Gastroesophageal sphincter (tissue), 4 donors: ENCODE results near the gene ALKBH4. TPM values are rescaled to one million over a fixed set of nuclear protein-coding genes. Genes with fewer than 3 reads are reported as not detected.

Experiments
- ATAC-seq: fragments of 150-250 bp; one replicate; pipeline ENCODE4 v1.9.1; 2016; ENCODE audit warnings: mild to moderate bottlenecking, moderate library complexity
- H3K27ac ChIP-seq, 4 donors: fragments of 200-600 bp; sonication (generic) in 3 of 4; 1 replicate in 3 of 4; 2 replicates in 1 of 4; pipeline ENCODE4 v1.5.1; 2016 to 2019
- H3K27me3 ChIP-seq: fragments of 200-600 bp; sonication (generic); one replicate; pipeline ENCODE4 v1.5.1; 2019
- H3K36me3 ChIP-seq, 2 donors: fragments of 200-600 bp; sonication (generic); one replicate each; pipeline ENCODE4 v1.5.1; 2019; ENCODE audit warnings: control low read depth in 1 of 2
- H3K4me1 ChIP-seq, 3 donors: fragments of 200-600 bp; sonication (generic); 1 replicate in 2 of 3; 2 replicates in 1 of 3; pipeline ENCODE4 v1.5.1; 2016 to 2019; ENCODE audit warnings: control low read depth in 2 of 3
- H3K4me3 ChIP-seq, 2 donors: fragments of 200-600 bp; sonication (generic); one replicate each; pipeline ENCODE4 v1.5.1; 2019; ENCODE audit warnings: mild to moderate bottlenecking in 1 of 2, moderate library complexity in 1 of 2
- H3K9me3 ChIP-seq, 3 donors: fragments of 200-600 bp; sonication (generic); one replicate each; pipeline ENCODE4 v1.5.1; 2017 to 2019; ENCODE audit warnings: control low read depth in 2 of 3
- CTCF ChIP-seq, 4 experiments: fragments of 200-600 bp in 2 of 4; fragments of 450-650 bp in 2 of 4; sonication (generic) in 1 of 4; IDR thresholded peaks; one replicate each; pipeline ENCODE4 v1.5.1; 2017 to 2019; ENCODE audit warnings: antibody characterized with exemption in 4 of 4, mild to moderate bottlenecking in 2 of 4, moderate library complexity in 2 of 4
- WGBS, 2 donors: methylation state at CpG; one replicate each; pipeline ENCODE4 v1.1.5; 2018; ENCODE audit warnings: low coverage in 1 of 2; 5-methylcytosine and 5-hydroxymethylcytosine counted together
- total RNA-seq, 4 donors: library from RNA; depleted of rRNA; stranded (reverse); fragments of >200 nt; gene quantifications; one replicate each; pipeline ENCODE4 v1.1.0, GENCODE V29; 2016

ALKBH4 gene
- total RNA-seq, 4 donors from 2014 or later = 9.7 to 31.6 (median 14.8) TPM

DNA sequence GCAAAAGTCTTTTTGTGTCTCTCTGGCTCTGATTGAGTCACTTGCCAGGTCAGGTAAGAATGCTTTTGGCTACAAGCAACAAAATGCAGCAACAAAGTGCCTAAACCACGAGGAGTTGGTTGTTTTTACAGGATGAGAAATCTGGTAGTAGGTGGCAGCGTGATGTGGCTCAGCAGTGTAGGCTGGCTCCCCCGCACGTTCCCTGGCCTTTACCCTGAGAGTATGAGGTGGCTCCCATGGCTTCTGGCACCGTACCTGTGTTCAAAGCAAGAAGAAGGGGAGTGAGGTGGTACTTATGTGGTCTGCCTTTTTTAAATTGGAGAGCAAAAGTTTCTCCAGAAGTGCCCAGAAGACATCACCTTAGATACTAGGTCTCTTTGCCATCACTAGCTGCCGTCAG, 56.8 kb downstream of the ALKBH4 start:
- Histone ChIP-seq H3K4me1 (peaks cover 0 to 9% (median 0%) of the 10 kb centered on the region in 3 donors), H3K27ac (no peak overlapping the region), H3K9me3 (peaks cover 0 to 6% (median 0%) of the 10 kb centered on the region in 3 donors), H3K27me3 (no peaks in the 10 kb centered on the region), H3K36me3 (peaks cover 0 to 100% of the 10 kb centered on the region in 2 donors), H3K4me3 (no peak overlapping the region)
- WGBS, 2 donors = 84 to 92% methylated on average over 4 to 5 of the region's 6 CpGs
- TF ChIP-seq CTCF (IDR thresholded peaks at IDR 0.05) = no peak
- no peak for ATAC-seq

Other genes starting within 250 kb of the ALKBH4 start
- gene SH2B2, start 178.0 kb downstream of the ALKBH4 start, total RNA-seq = 1 to 10 TPM; 2.8 to 8.0 (median 3.8) TPM
- not detected for gene SPDYE6, start 108.4 kb downstream of the ALKBH4 start, total RNA-seq
- 10 to 100 TPM; 11.7 to 48.7 (median 24.4) TPM for gene PRKRIP1, start 68.5 kb downstream of the ALKBH4 start, total RNA-seq
- gene ORAI2, start 31.3 kb downstream of the ALKBH4 start, total RNA-seq = 10 to 100 TPM in 1 of 4 donors, 1 to 10 TPM in 3; 3.3 to 15.6 (median 6.7) TPM
- 10 to 100 TPM in 3 of 4 donors, 1 to 10 TPM in 1; 7.5 to 24.4 (median 12.3) TPM for gene LRWD1, start 121 bp upstream of the ALKBH4 start, total RNA-seq
- 10 to 100 TPM in 3 of 4 donors, 1 to 10 TPM in 1; 6.7 to 24.1 (median 19.9) TPM for gene POLR2J, start 14.1 kb upstream of the ALKBH4 start, total RNA-seq
- 10 to 100 TPM in 1 of 4 donors, 1 to 10 TPM in 3; 6.1 to 34.3 (median 8.8) TPM for gene RASA4B, start 52.9 kb upstream of the ALKBH4 start, total RNA-seq
- gene UPK3BL2, start 78.8 kb upstream of the ALKBH4 start, total RNA-seq = 1 to 10 TPM; 3.0 to 6.1 (median 4.4) TPM
- not detected for gene SPDYE2, start 86.4 kb upstream of the ALKBH4 start, total RNA-seq
- 10 to 100 TPM; 11.8 to 25.7 (median 17.5) TPM for gene POLR2J3, start 107.7 kb upstream of the ALKBH4 start, total RNA-seq
- gene RASA4, start 151.9 kb upstream of the ALKBH4 start, total RNA-seq = 10 to 100 TPM; 35.5 to 62.2 (median 44.2) TPM
- gene UPK3BL1, start 177.9 kb upstream of the ALKBH4 start, total RNA-seq = 10 to 100 TPM; 18.9 to 26.0 (median 23.6) TPM
- gene SPDYE2B, start 185.5 kb upstream of the ALKBH4 start, total RNA-seq = not detected
- 1 to 10 TPM in 2 of 4 donors, under 1 TPM in 1, not detected in 1; 0.45 to 7.5 (median 5.3) TPM for gene POLR2J2, start 206.8 kb upstream of the ALKBH4 start, total RNA-seq